ENCODE data around the gene PLAAT4. TPM values are rescaled to one million over a fixed set of nuclear protein-coding genes. Genes with fewer than 3 reads are reported as not detected.
A peak's percentile ranks its signal among the peaks of the same experiment; 100 is the strongest.

Gene PLAAT4
- total RNA-seq, 2 experiments from 2014 or later, result 80.4 to 82.4 TPM

GRCh38 chr11:63508009-63508408, 28.6 kb upstream of the PLAAT4 start:
- intact Hi-C loops (cut with DNase I, micrococcal nuclease), result no loop called here
- Mint-ChIP-seq H3K27ac (no peak overlapping the region), H3K4me1 (ENCODE audit: low read depth) (peaks cover 8% of the 10 kb centered on the region), H3K4me3 (no peak overlapping the region), H3K9me3 (no peaks in the 10 kb centered on the region), H3K27me3 (no peaks in the 10 kb centered on the region), H3K36me3 (ENCODE audit: low read depth) (no peaks in the 10 kb centered on the region)
- CTCF ChIA-PET, result no interaction called here
- no peak for TF ChIP-seq CTCF (IDR thresholded peaks at IDR 0.05)
- Histone ChIP-seq H3K27ac (ENCODE audit: low read depth in 1 of 2, low read length in 2 of 2) (no peak overlapping the region), H3K27me3 (ENCODE audit: control insufficient read depth in 1 of 2, insufficient read depth in 2 of 2, low read length in 2 of 2) (no peaks in the 10 kb centered on the region), H3K4me3 (ENCODE audit: low read length) (no peak overlapping the region), H3K36me3 (ENCODE audit: insufficient read depth, low read length) (no peaks in the 10 kb centered on the region), H3K9me3 (ENCODE audit: control insufficient read depth in 1 of 2, insufficient read depth in 1 of 2, low read length in 2 of 2) (no peaks in the 10 kb centered on the region), H3K4me1 (ENCODE audit: insufficient read depth, low read length) (peaks cover 11% of the 10 kb centered on the region)
- DNase-seq (peak in 3 of 14 experiments; percentile 21 to 34 (median 32)), ATAC-seq (ENCODE audit: poor library complexity) (no peak)
- POLR2A ChIA-PET, result no interaction called here

DNA sequence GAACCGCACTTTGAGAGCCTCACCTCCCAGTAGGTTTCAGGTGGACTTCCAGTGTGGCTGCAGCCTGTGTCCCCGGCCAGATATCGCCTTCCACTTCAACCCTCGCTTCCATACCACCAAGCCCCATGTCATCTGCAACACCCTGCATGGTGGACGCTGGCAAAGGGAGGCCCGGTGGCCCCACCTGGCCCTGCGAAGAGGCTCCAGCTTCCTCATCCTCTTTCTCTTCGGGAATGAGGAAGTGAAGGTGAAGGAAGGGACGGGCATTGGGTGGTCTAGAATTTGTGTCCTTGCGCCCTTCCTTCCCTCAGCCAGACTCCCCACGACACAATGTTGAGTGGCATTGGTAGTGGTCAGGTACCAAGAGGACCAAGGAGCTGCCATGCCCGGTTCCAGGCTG, 27.9 kb upstream of the PLAAT4 start:
- no peak overlapping the region for H3K27ac Mint-ChIP-seq
- H3K9me3 Mint-ChIP-seq, result no peaks in the 10 kb centered on the region
- Histone ChIP-seq H3K4me3 (ENCODE audit: low read length) (no peak overlapping the region), H3K27ac (ENCODE audit: low read depth in 1 of 2, low read length in 2 of 2) (no peak overlapping the region), H3K9me3 (ENCODE audit: control insufficient read depth in 1 of 2, insufficient read depth in 1 of 2, low read length in 2 of 2) (no peaks in the 10 kb centered on the region), H3K4me1 (ENCODE audit: insufficient read depth, low read length) (peaks cover 11% of the 10 kb centered on the region), H3K36me3 (ENCODE audit: insufficient read depth, low read length) (no peaks in the 10 kb centered on the region), H3K27me3 (ENCODE audit: control insufficient read depth in 1 of 2, insufficient read depth in 2 of 2, low read length in 2 of 2) (no peaks in the 10 kb centered on the region)
- DNase-seq (no peak), ATAC-seq (ENCODE audit: poor library complexity) (no peak)
- POLR2A ChIA-PET, result no interaction called here
- H3K4me3 Mint-ChIP-seq, result no peak overlapping the region
- no peak for TF ChIP-seq CTCF (IDR thresholded peaks at IDR 0.05)
- H3K36me3 Mint-ChIP-seq (ENCODE audit: low read depth), result no peaks in the 10 kb centered on the region
- CTCF ChIA-PET, result no interaction called here
- peaks cover 5% of the 10 kb centered on the region for H3K4me1 Mint-ChIP-seq (ENCODE audit: low read depth)
- intact Hi-C loops (cut with DNase I, micrococcal nuclease), result no loop called here
- no peaks in the 10 kb centered on the region for H3K27me3 Mint-ChIP-seq

DNA sequence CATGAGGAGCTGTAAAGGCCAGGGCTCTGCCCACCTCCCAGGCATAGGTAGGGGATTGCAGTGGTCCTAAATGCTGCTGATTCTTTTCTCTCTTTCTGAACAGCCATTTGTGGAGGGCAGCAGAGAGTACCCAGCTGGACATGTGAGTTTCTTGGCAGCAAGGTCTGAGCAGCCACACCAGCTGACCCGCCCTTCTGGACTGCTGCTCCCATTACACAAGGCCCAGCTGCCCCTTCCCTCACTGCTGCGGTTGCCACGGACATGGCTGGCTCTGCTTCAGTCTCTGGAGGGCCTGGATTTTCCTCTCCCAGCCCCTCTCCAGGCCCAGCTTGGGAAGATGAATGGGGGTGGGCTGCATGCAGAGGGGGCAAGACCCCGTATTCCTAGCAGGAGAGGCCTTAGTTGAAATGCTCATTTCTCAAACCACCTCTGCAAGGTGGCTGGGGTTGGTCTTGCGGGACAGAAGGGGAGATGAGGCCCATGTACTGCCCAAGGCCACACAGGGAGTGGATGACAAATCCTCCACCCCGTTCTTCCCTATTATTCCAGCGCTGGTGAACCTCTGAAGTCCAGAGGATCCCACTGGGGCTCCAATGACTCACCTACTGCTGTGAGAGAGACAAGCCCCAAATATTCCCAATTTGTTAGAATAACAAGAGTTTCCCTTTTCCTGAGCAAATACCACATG, 26.1 kb upstream of the PLAAT4 start:
- Histone ChIP-seq H3K4me3 (ENCODE audit: low read length) (no peak overlapping the region), H3K27me3 (ENCODE audit: control insufficient read depth in 1 of 2, insufficient read depth in 2 of 2, low read length in 2 of 2) (no peaks in the 10 kb centered on the region), H3K27ac (ENCODE audit: low read depth in 1 of 2, low read length in 2 of 2) (no peak overlapping the region), H3K9me3 (ENCODE audit: control insufficient read depth in 1 of 2, insufficient read depth in 1 of 2, low read length in 2 of 2) (no peaks in the 10 kb centered on the region), H3K36me3 (ENCODE audit: insufficient read depth, low read length) (no peaks in the 10 kb centered on the region), H3K4me1 (ENCODE audit: insufficient read depth, low read length) (peaks cover 11% of the 10 kb centered on the region)
- ATAC-seq (ENCODE audit: poor library complexity) (no peak), DNase-seq (no peak)
- Mint-ChIP-seq H3K4me1 (ENCODE audit: low read depth) (no peaks in the 10 kb centered on the region), H3K27ac (no peak overlapping the region), H3K27me3 (no peaks in the 10 kb centered on the region), H3K9me3 (no peaks in the 10 kb centered on the region), H3K36me3 (ENCODE audit: low read depth) (no peaks in the 10 kb centered on the region), H3K4me3 (no peak overlapping the region)
- TF ChIP-seq CTCF (IDR thresholded peaks at IDR 0.05), result no peak
- POLR2A ChIA-PET, result no interaction called here
- CTCF ChIA-PET, result interaction anchor here (1.2 kb wide), 1 partner anchor 9 kb away, joined by 3 read pairs; no protein-coding TSS in a partner anchor
- intact Hi-C loops (cut with DNase I, micrococcal nuclease), result no loop called here
